ENCODE data around the gene RNF208.

Gene RNF208

GRCh38 chr9:137192859-137193258 is 29.2 kb downstream of the RNF208 start:
- no peak for TF ChIP-seq CTCF (IDR thresholded peaks at IDR 0.05; ENCODE audit: insufficient read depth, low read length, missing control alignments)
- POLR2A ChIA-PET = interaction anchor here (1.0 to 1.7 kb wide), 2 partner anchors 34 to 48 kb away, joined by 3 to 4 read pairs; partner anchors contain the start of genes RNF224 and TUBB4B

GRCh38 chr9:137192448-137192780 is 29.6 kb downstream of the RNF208 start:
- no peak for DNase-seq (ENCODE audit: low read depth, low spot score)
- ChIA-PET CTCF (interaction anchor here (0.9 to 1.4 kb wide), 2 partner anchors 8 to 35 kb away, joined by 3 to 5 read pairs; partner anchors contain the start of genes RNF224 and TPRN), POLR2A (interaction anchor here (1.7 to 2.1 kb wide), 2 partner anchors 8 to 35 kb away, joined by 4 to 8 read pairs; partner anchors contain the start of genes RNF224 and TPRN)
- H3K4me3 ChIP-seq (ENCODE audit: low read depth, low read length) = no peak overlapping the region
- no peak for TF ChIP-seq CTCF (IDR thresholded peaks at IDR 0.05; ENCODE audit: insufficient read depth, low read length, missing control alignments)

More at GRCh38 chr9:137192859-137193258, 29.2 kb downstream of the RNF208 start:
- CTCF ChIA-PET = interaction anchor here (0.9 to 1.4 kb wide), 2 partner anchors 8 to 35 kb away, joined by 3 to 5 read pairs; partner anchors contain the start of genes RNF224 and TPRN
- H3K4me3 ChIP-seq (ENCODE audit: low read depth, low read length) = no peak overlapping the region
- no peak for DNase-seq (ENCODE audit: low read depth, low spot score)

- no peak for DNase-seq (ENCODE audit: low read depth, low spot score)
- CTCF ChIA-PET = interaction anchor here (1.2 to 1.4 kb wide), 2 partner anchors 9 to 12 kb away, joined by 3 to 5 read pairs; partner anchors contain the start of gene TPRN
- H3K4me3 ChIP-seq (ENCODE audit: low read depth, low read length) = no peak overlapping the region
- POLR2A ChIA-PET = interaction anchor here (0.6 to 2.1 kb wide), 3 partner anchors 9 to 114 kb away, joined by 3 to 8 read pairs (median 4); partner anchors contain the start of genes RNF224 and TPRN
- no peak for TF ChIP-seq CTCF (IDR thresholded peaks at IDR 0.05; ENCODE audit: insufficient read depth, low read length, missing control alignments)
These were observed 30.2 kb downstream of the RNF208 start for GRCh38 chr9:137191691-137192447.

GRCh38 chr9:137191245-137191644 is 30.8 kb downstream of the RNF208 start:
- no peak for DNase-seq (ENCODE audit: low read depth, low spot score)
- TF ChIP-seq CTCF (IDR thresholded peaks at IDR 0.05; ENCODE audit: insufficient read depth, low read length, missing control alignments) = no peak
- ChIA-PET CTCF (interaction anchor here (0.7 to 1.4 kb wide), 4 partner anchors 10 to 45 kb away, joined by 3 to 5 read pairs (median 4); partner anchors contain the start of gene TPRN), POLR2A (interaction anchor here (2.1 kb wide), 1 partner anchor 10 kb away, joined by 8 read pairs; the partner anchor contains the start of gene TPRN)
- no peak overlapping the region for H3K4me3 ChIP-seq (ENCODE audit: low read depth, low read length)

GRCh38 chr9:137190315-137190856 is 31.7 kb downstream of the RNF208 start:
- no peak for TF ChIP-seq CTCF (IDR thresholded peaks at IDR 0.05; ENCODE audit: insufficient read depth, low read length, missing control alignments)
- DNase-seq (ENCODE audit: low read depth, low spot score) = no peak
- ChIA-PET CTCF (interaction anchor here (0.9 to 2.2 kb wide), 7 partner anchors 7 to 127 kb away, joined by 3 to 15 read pairs (median 6); partner anchors contain the start of genes RNF224 and TPRN), POLR2A (interaction anchor here (2.1 to 2.7 kb wide), 2 partner anchors 10 to 50 kb away, joined by 8 to 15 read pairs; partner anchors contain the start of genes TPRN and TUBB4B)
- H3K4me3 ChIP-seq (ENCODE audit: low read depth, low read length) = no peak overlapping the region; the same call in 1 of the 2 replicates
